HG03439 (cell line): ENCODE measurements around the gene HDHD3.
A peak's percentile ranks its signal among the peaks of the same experiment; 100 is the strongest.
"Not testable (repeated sequence)": the region's sequence is repeated elsewhere in the genome, so short reads cannot be mapped to it uniquely, and the experiment has no call there.

Experiments used
- ATAC-seq: cut with Tn5 transposase; IDR thresholded peaks from one replicate; pipeline ENCODE4 v1.9.1; 2021; ENCODE audit warnings: mild to moderate bottlenecking, moderate library complexity; ENCODE audit not compliant: unreplicated experiment

HDHD3 gene

GRCh38 chr9:113390192-113390960 is 13.6 kb upstream of the HDHD3 start:
- ATAC-seq, result no peak

- ATAC-seq, result no peak
Observed at GRCh38 chr9:113389451-113389850, 12.7 kb upstream of the HDHD3 start.

GRCh38 chr9:113388833-113389232 is 12.0 kb upstream of the HDHD3 start:
- no peak for ATAC-seq

- no peak for ATAC-seq
Observed at GRCh38 chr9:113387560-113388230, 10.9 kb upstream of the HDHD3 start.

- no peak for ATAC-seq
Observed at GRCh38 chr9:113386571-113387393, 10.0 kb upstream of the HDHD3 start.

- no peak for ATAC-seq
Observed at GRCh38 chr9:113381909-113382411, 5.2 kb upstream of the HDHD3 start.

- not testable (repeated sequence) for ATAC-seq
Observed at GRCh38 chr9:113381441-113381840, 4.7 kb upstream of the HDHD3 start.

- peak; percentile 52 for ATAC-seq
Observed at GRCh38 chr9:113380869-113381378, 4.1 kb upstream of the HDHD3 start.

GRCh38 chr9:113379829-113380210 is 3.0 kb upstream of the HDHD3 start:
- not testable (repeated sequence) for ATAC-seq

- ATAC-seq, result not testable (repeated sequence)
Observed at GRCh38 chr9:113379094-113379828, 2.5 kb upstream of the HDHD3 start.

GRCh38 chr9:113375057-113376023 is 1.4 kb downstream of the HDHD3 start:
- no peak for ATAC-seq

GRCh38 chr9:113373676-113374392 is 3.0 kb downstream of the HDHD3 start:
- no peak for ATAC-seq

GRCh38 chr9:113373256-113373655 is 3.5 kb downstream of the HDHD3 start:
- ATAC-seq, result no peak

GRCh38 chr9:113372059-113372458 is 4.7 kb downstream of the HDHD3 start:
- ATAC-seq, result no peak

GRCh38 chr9:113370806-113371325 is 5.9 kb downstream of the HDHD3 start:
- no peak for ATAC-seq

GRCh38 chr9:113369855-113370140 is 7.0 kb downstream of the HDHD3 start:
- no peak for ATAC-seq

GRCh38 chr9:113368982-113369854 is 7.6 kb downstream of the HDHD3 start:
- no peak for ATAC-seq
